Bronchial epithelial cell (primary cell): ENCODE results near the gene TBX2. TPM values are rescaled to one million over a fixed set of nuclear protein-coding genes. Genes with fewer than 3 reads are reported as not detected.

Experiments used
- DNase-seq: peaks from one replicate; pipeline ENCODE4 v3.0.0-alpha.2; 2010; ENCODE audit warnings: low read depth
- FAIRE-seq: peaks from 2 replicates; lab custom pipeline; 2011; peaks lifted over from hg19 to GRCh38; lab: Jason Lieb, UNC
- H3K27me3 ChIP-seq: 2 replicates; pipeline ENCODE4 v1.5.1; 2011; ENCODE audit warnings: low read length; ENCODE audit not compliant: control insufficient read depth, insufficient read depth
- H3K36me3 ChIP-seq: 2 replicates; pipeline ENCODE4 v1.5.1; 2011; ENCODE audit warnings: low read length; ENCODE audit not compliant: control insufficient read depth, insufficient read depth
- H3K4me3 ChIP-seq: 2 replicates; pipeline ENCODE4 v1.5.1; 2011; ENCODE audit warnings: mild to moderate bottlenecking, low read depth, low read length, control low read depth
- CTCF ChIP-seq: IDR thresholded peaks from 2 replicates; pipeline ENCODE4 v1.5.1; 2011; ENCODE audit warnings: mild to moderate bottlenecking, moderate library complexity, low read length, control low read depth, inconsistent platforms; ENCODE audit not compliant: insufficient read depth, severe bottlenecking
- total RNA-seq: library from RNA; depleted of rRNA; stranded (reverse); fragments of >200 nt; gene quantifications from 2 replicates; pipeline ENCODE4 v1.2.1, GENCODE V29; 2014

The TBX2 gene
- total RNA-seq, 1 donor from 2014 or later = 0.26 TPM

DNA sequence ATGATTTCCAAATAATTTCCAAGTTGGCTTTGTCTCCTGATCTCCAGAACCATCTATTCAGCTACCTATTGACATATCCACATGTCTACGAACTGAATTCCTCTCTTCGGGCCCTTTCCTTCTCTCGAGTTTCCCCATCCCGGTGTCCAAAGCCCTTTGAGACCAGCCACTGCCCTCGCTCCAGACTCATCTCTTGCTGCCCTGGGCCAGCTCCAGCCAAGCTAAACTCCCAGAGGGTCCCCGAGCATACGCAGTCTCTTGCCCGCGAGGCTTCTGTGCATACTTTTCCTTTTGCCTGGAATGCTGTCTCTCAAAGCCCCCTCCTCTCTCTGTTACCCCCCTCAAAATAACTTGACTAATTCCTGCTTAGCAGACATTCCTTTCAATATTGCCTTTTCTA, 27.2 kb upstream of the TBX2 start:
- Histone ChIP-seq H3K27me3 (no peaks in the 10 kb centered on the region), H3K4me3 (no peak overlapping the region), H3K36me3 (no peaks in the 10 kb centered on the region)
- no peak for TF ChIP-seq CTCF
- FAIRE-seq (no peak), DNase-seq (no peak)

- DNase-seq (no peak), FAIRE-seq (no peak)
- Histone ChIP-seq H3K36me3 (no peaks in the 10 kb centered on the region), H3K4me3 (no peak overlapping the region), H3K27me3 (no peaks in the 10 kb centered on the region)
- TF ChIP-seq CTCF = no peak
Observed at GRCh38 chr17:61376931-61377838, 22.5 kb upstream of the TBX2 start.

- Histone ChIP-seq H3K4me3 (no peak overlapping the region), H3K27me3 (no peaks in the 10 kb centered on the region), H3K36me3 (no peaks in the 10 kb centered on the region)
- no peak for TF ChIP-seq CTCF
- peak; percentile 32 for FAIRE-seq
- no peak for DNase-seq
Observed at GRCh38 chr17:61378658-61379456, 20.8 kb upstream of the TBX2 start.

DNA sequence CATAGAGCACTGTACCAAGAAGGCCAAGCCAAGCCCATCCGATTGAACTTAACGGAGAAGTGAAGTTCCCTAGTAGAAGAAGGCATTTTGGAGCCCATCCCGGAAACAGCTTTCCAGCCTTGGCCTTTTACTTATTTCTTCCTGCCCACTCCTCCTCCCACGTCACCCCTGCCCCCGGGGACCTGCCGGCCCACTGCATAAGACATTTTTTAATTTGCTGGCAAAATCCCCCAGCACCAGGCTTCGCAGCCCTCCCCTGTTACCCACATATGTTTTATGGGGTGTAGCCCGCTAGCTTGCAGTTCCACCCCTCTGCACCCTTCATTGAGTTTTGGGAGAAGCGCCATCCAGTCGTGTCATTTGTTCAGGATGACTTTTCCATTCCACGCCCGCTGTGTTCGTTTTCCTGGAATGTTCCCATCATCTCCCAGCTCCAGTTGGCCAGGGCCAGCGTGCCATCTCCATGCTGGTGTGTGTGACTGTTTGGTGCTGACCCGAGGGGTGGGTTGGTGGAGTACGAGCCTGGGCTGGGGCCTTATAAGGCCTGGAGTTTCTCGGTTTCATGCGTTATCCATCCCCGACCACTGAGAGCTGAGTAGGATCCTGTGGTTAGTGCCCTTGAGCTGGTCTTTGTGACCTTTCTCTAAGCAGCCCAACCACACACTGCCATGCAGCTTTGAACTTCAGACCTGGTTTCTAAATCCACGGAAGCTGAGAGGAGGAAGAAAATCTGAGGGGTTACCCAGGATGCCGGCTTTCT, 20.0 kb upstream of the TBX2 start:
- FAIRE-seq = peak; percentile 94
- Histone ChIP-seq H3K27me3 (no peaks in the 10 kb centered on the region), H3K4me3 (no peak overlapping the region), H3K36me3 (no peaks in the 10 kb centered on the region)
- DNase-seq = no peak
- TF ChIP-seq CTCF = no peak

DNA sequence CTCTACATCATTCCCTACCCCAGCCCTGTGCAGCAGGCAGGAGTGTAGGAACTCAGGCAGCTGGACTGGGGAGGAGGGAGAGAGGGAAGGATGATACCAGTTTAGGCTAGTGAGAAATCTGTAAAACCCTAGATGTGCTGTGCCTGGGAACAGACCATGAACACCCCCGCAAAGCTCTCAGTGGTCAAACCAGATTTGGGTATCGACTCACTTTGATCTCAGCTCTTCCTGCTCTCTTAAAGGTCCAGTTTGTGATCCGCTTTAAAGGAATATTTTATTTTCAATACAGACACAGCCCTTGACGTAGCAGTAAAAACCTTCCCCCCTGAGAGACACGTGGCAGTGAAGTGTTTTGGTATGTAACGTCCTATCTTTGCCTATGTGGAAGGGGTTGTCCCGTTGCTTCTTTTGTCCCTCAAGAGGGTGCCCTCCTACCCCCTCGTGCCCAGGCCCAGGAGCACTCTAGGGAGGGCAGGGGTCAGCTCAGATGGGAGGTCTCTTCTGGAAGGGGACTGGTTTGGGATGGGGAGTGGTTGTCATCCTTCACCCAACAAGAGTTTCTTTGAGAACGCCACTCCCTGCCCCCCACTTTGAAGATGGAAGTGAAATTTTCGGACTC, 19.3 kb upstream of the TBX2 start:
- Histone ChIP-seq H3K36me3 (no peaks in the 10 kb centered on the region), H3K27me3 (no peaks in the 10 kb centered on the region), H3K4me3 (no peak overlapping the region)
- no peak for DNase-seq
- no peak for FAIRE-seq
- TF ChIP-seq CTCF = no peak
